Fibroblast of mammary gland (primary cell): ENCODE measurements around the gene IL1RAPL1.

ENCODE experiments used
- DNase-seq: peaks from one replicate; pipeline ENCODE4 v3.0.0-alpha.2; 2010; ENCODE audit warnings: low read depth
- H3K4me3 ChIP-seq: 2 replicates; pipeline ENCODE4 v1.5.1; 2011; ENCODE audit warnings: low read depth, mild to moderate bottlenecking, low read length, moderate library complexity; ENCODE audit not compliant: control insufficient read depth
- TF ChIP-seq, protein P1 (sequence below): conservative IDR thresholded peaks from 2 replicates; pipeline ENCODE4 v1.5.1; 2011; ENCODE audit warnings: low read depth, low read length, inconsistent platforms; ENCODE audit not compliant: control insufficient read depth, insufficient read depth

Gene IL1RAPL1

DNA sequence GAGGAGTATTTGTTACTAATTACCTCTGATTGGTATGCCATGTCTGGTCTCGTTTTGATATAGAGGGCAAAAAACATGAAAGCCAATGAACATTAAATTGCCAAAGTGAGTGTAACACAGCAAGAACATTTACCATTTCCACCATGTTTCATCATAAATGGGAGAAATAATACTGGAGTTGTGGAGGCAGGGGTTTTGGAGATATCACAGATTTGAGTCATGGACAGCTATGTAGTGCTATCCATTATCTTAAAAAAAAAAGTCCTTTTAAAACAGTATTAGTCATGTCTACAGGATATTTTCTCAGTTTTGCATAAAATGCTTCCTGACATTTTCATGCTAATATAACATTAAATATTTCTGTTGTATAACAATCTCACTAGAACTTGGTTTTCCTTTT, 301.2 kb downstream of the IL1RAPL1 start:
- DNase-seq: no peak
- TF ChIP-seq, protein P1, sequence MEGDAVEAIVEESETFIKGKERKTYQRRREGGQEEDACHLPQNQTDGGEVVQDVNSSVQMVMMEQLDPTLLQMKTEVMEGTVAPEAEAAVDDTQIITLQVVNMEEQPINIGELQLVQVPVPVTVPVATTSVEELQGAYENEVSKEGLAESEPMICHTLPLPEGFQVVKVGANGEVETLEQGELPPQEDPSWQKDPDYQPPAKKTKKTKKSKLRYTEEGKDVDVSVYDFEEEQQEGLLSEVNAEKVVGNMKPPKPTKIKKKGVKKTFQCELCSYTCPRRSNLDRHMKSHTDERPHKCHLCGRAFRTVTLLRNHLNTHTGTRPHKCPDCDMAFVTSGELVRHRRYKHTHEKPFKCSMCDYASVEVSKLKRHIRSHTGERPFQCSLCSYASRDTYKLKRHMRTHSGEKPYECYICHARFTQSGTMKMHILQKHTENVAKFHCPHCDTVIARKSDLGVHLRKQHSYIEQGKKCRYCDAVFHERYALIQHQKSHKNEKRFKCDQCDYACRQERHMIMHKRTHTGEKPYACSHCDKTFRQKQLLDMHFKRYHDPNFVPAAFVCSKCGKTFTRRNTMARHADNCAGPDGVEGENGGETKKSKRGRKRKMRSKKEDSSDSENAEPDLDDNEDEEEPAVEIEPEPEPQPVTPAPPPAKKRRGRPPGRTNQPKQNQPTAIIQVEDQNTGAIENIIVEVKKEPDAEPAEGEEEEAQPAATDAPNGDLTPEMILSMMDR: no peak
- no peak overlapping the region for H3K4me3 ChIP-seq

- no peak for DNase-seq
These were observed 302.4 kb downstream of the IL1RAPL1 start for GRCh38 chrX:28889591-28890090.

DNA sequence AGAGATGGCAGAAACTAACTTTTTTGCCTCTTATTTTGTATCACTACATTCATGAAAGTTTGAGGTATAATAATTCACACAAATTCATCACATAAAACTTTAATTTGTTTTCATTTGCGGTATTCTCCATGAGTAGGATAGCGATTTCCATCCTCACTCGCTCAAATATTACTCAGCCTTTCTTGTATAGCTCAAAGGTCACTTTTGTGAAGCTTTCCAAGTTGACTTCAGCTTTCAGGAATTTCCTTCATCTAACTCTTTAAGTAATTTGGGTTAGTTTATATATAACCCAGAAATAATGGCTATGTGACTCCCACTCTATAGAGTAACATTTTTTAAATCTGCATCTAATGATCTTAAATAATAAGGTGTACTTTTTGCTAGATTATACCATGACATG, 314.4 kb downstream of the IL1RAPL1 start:
- DNase-seq: no peak
- TF ChIP-seq, protein P1: no peak
- H3K4me3 ChIP-seq: no peak overlapping the region

More at GRCh38 chrX:28889591-28890090, 302.4 kb downstream of the IL1RAPL1 start:
- H3K4me3 ChIP-seq: no peak overlapping the region
- TF ChIP-seq, protein P1: no peak

- no peak overlapping the region for H3K4me3 ChIP-seq
- peak; percentile 2 for DNase-seq
- TF ChIP-seq, protein P1: no peak
These were observed 323.2 kb downstream of the IL1RAPL1 start for GRCh38 chrX:28910487-28910886.

DNA sequence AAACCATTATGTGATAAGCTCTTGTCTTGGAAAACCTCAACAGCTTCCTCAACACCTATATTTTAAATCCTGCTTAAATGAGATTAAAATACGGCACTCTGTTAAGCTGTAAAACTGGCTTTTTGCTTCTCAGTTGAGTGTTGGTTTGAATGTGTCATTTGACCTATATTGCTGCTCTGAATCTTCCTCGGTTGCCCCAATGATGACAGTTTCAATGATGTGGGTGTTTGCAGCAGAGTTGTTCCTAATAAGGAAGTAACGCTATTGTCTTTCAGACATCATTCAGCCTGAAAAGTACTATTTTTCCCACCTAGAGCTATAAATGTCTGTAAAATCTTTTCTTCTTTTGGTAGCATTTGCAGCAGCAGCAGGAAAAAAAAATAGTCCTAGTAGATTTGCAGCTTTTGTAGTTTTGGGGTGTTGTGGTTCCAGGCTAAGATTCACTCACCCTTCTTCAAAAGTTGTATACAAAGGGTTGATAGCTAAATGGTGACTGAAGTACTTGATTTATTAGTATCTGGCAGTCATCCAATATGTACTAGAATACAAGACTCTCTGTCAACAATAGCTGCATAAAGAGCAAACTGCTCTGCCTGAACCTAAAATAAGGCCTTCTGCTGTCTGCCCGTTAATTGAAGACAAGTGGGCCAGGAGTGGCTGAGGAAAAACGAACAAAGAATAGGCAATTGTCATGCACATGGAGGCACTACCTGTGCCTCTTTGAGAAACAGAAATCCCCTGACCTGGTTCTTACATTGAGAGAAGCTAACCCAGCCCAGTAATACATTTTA, 333.1 kb downstream of the IL1RAPL1 start:
- TF ChIP-seq, protein P1: no peak
- no peak overlapping the region for H3K4me3 ChIP-seq
- no peak for DNase-seq

GRCh38 chrX:28922106-28922505, 334.9 kb downstream of the IL1RAPL1 start:
- no peak overlapping the region for H3K4me3 ChIP-seq
- TF ChIP-seq, protein P1: no peak
- no peak for DNase-seq
